GM23248 (cell line): ENCODE data around the gene GMPPA.

Experiments used
- EZH2 ChIP-seq: fragments of 200-600 bp; sonication (generic); IDR thresholded peaks from 2 replicates; pipeline ENCODE4 v1.6.1; 2018; ENCODE audit warnings: antibody characterized with exemption, mild to moderate bottlenecking; ENCODE audit not compliant: insufficient read depth, poor library complexity, severe bottlenecking
- EZH2phosphoT487 ChIP-seq: fragments of 200-600 bp; sonication (generic); IDR thresholded peaks from 2 replicates; pipeline ENCODE4 v1.6.1; 2018; ENCODE audit warnings: antibody characterized with exemption, moderate library complexity, mild to moderate bottlenecking, low read depth; ENCODE audit not compliant: insufficient read depth

DNA sequence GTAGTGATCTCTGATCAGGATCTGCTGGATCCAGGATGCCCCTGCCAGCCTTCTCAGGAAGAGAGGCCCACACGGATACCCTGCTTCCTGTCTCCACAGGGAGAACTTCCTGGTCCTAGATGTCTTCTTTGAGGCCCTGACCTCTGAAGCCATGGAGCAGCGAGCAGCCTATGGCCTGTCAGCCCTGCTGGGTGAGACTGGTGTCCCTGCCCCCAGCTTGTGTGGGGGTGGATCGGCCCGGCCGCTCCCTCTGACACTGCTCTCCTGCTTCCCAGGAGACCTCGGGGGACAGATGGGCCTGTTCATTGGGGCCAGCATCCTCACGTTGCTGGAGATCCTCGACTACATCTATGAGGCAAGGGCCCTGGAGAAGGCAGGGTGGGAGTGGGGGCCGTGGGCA is 38.3 kb downstream of the GMPPA start:
- no peak for TF ChIP-seq EZH2
- TF ChIP-seq EZH2phosphoT487 = no peak
